NCI-H226 (cell line): ENCODE results near the gene FGR.
"Not testable (repeated sequence)": the region's sequence is repeated elsewhere in the genome, so short reads cannot be mapped to it uniquely, and the experiment has no call there.

ENCODE experiments used
- DNase-seq: peaks from one replicate; pipeline ENCODE4 v3.0.0-alpha.2; 2015

Gene FGR

GRCh38 chr1:27634985-27635367 lies at the start of gene FGR:
Gene FGR, minus strand, starts transcription at chr1:27635185. Its CDS starts 11,269 bp downstream, at chr1:27623916.
- DNase-seq: no peak

- DNase-seq: no peak
These were observed 49.2 kb upstream of the FGR start for GRCh38 chr1:27684176-27684575.

- DNase-seq: no peak
These were observed 47.5 kb upstream of the FGR start for GRCh38 chr1:27682351-27682944.

- not testable (repeated sequence) for DNase-seq
These were observed 46.6 kb upstream of the FGR start for GRCh38 chr1:27681580-27681979.

- DNase-seq: not testable (repeated sequence)
These were observed 45.3 kb upstream of the FGR start for GRCh38 chr1:27680225-27680791.

GRCh38 chr1:27678747-27679146 lies 43.8 kb upstream of the FGR start:
- no peak for DNase-seq

GRCh38 chr1:27676410-27676809 lies 41.4 kb upstream of the FGR start:
- DNase-seq: no peak

GRCh38 chr1:27672750-27673112 lies 37.7 kb upstream of the FGR start:
- peak; percentile 45 for DNase-seq

GRCh38 chr1:27671964-27672749 lies 37.2 kb upstream of the FGR start, which contains the start of gene IFI6:
Gene IFI6, minus strand, starts transcription at chr1:27672192. Its CDS starts 2,878 bp downstream, at chr1:27669314.
- DNase-seq: peak; percentile 93

- no peak for DNase-seq
These were observed 34.9 kb upstream of the FGR start for GRCh38 chr1:27669876-27670275.

- DNase-seq: no peak
These were observed 34.1 kb upstream of the FGR start for GRCh38 chr1:27668808-27669723.

- no peak for DNase-seq
These were observed 33.3 kb upstream of the FGR start for GRCh38 chr1:27668121-27668807.

GRCh38 chr1:27666791-27667254 lies 31.8 kb upstream of the FGR start:
- DNase-seq: no peak

- DNase-seq: no peak
These were observed 31.3 kb upstream of the FGR start for GRCh38 chr1:27666294-27666693.

GRCh38 chr1:27665016-27665651 lies 30.1 kb upstream of the FGR start:
- no peak for DNase-seq

GRCh38 chr1:27664291-27664690 lies 29.3 kb upstream of the FGR start:
- no peak for DNase-seq

GRCh38 chr1:27662707-27663393 lies 27.9 kb upstream of the FGR start:
- DNase-seq: peak; percentile 58

- DNase-seq: no peak
These were observed 27.3 kb upstream of the FGR start for GRCh38 chr1:27662261-27662660.

GRCh38 chr1:27661412-27662075 lies 26.6 kb upstream of the FGR start:
- DNase-seq: no peak

- DNase-seq: no peak
These were observed 25.4 kb upstream of the FGR start for GRCh38 chr1:27660300-27660835.
